TTC549 (cell line): ENCODE data around the gene GEMIN4.

Source experiments
- FAIRE-seq: peaks from 2 replicates; lab custom pipeline; 2012; peaks lifted over from hg19 to GRCh38; lab: Jason Lieb, UNC

GEMIN4 gene

DNA sequence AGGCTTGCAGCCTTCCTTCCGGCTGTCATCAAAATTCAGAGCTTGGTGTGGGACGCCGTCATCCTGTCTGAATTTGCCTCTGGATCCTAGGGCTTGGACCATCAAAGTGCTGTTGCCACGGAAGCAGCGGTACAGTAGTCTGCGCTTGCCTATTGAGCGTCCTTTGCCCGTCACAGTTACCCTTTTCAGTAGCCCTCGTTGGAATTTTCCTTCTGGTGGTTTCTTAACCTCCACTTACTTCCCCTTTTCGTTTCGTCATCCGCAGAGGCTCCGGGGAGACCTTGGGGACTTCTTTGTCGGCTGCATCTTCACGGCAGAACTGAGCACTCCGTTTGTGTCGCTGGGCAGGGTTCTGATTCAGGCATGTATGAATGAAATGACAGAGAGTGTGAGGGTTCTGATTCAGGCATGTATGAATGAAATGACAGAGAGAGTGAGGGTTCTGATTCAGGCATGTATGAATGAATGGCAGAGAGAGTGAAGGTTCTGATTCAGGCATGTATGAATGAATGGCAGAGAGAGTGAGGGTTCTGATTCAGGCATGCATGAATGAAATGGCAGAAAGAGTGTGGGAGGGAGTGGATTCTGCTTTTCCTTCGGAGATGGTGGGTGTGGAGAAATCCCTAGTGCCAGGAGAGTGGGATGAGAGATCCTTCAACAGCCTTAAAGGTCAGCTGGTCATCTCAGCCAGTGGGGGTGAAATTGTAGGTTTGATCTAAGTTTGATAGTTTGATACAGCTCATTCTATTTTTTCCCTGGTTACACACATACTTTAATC lies 11.6 kb downstream of the GEMIN4 start:
- no peak for FAIRE-seq

DNA sequence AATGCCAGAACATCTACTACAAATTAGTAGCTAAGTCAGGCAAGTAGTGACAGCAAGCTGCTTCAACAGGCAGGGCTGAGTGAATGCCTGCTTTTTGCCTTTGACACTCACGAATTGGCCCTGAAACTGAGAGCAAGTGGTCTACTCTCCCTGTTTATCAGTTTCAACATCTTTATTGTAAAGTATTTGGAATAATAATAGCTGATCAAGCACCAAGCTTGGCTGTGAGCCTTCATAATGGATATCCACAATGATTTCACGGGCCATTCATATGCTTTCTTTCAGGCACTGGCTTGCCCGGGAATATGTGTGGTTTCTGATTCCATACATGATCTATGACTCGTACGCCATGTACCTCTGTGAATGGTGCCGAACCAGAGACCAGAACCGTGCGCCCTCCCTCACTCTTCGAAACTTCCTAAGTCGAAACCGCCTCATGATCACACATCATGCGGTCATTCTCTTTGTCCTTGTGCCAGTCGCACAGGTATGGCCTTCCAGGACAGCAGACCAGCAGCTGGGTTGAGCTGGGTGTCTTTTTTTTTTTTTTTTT lies 14.4 kb downstream of the GEMIN4 start:
- FAIRE-seq, result no peak

DNA sequence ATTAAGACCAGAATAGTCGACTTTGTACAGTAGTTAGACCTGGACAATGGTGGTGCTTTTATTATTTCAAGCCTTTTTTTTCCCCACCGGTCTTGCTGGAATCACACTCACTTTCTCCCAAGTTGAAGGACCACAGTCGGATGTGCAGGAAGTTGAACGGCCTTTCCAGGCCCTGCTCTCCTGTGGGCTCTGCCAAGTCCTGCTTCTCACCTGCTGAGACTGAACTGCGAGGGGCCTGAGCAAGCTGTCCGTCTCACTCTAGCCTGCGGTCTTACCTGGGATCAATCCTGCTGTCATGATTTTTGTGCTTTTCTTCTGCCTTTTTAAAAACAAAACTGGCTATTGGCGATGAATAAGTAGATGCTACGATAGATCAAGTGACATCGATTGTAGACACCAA lies 18.3 kb downstream of the GEMIN4 start:
- no peak for FAIRE-seq

DNA sequence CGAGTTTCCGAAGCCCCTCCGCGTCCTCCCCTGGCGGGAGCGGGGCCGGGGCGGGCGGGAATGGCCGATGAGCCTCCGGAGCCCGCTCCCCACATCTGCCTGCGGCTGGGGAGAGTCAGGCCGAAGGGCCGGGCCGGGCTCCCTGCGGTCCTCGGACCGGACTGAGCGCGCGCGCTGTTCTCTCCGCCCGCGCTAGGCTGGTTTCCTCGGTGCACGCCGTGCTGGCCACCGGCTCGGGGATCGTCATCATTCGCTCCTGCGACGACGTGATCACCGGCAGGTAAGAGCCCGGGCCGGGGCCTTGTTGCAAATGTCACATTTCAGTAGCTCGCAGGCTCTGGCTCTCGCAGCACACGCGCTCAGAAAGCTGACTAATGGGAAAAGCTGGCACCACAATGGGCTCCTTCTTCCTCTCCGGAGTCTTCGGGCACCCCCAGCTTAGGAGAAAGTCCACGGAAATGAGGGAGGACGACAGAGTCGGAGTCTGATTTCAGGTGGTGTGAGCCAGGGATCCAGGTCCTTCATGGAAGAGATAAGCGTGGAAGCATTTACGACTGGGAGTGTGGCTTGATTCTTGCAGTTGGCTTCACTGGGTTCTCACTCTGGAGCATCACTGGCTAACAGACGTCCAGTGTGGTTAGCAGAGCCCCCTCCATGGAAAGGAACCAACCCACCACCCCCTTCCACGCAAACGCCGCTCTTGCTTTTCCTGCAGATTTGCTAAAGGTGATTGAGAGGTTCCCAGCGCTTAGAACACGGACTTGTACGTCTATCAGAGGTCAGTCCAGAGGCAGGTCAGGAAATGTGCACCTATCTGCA lies 19.0 kb downstream of the GEMIN4 start:
- no peak for FAIRE-seq

GRCh38 chr17:732067-732901 lies 19.8 kb downstream of the GEMIN4 start, which contains the start of gene TLCD3A:
TLCD3A (plus strand) TSS chr17:732596; CDS start chr17:732648, 52 bp downstream.
- no peak for FAIRE-seq

DNA sequence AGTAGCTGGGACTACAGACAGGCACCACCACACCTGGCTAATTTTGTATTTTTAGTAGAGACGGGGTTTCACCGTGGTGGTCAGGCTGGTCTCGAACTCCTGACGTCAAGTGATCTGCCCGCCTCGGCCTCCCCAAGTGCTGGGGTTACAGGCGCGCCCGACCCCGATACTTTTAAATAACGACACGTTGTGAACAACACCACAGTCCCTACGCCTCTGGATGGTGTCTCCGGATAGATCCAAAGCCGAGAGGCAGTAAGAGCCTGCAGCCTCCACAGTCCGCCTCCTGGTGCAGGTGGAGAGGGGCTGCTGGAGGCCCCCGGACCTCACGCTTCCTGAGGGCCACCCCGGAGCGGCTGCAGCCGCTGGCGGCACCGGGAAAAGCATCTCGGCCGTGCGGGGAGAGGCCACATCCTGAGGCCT lies 20.4 kb downstream of the GEMIN4 start:
- FAIRE-seq, result no peak

- FAIRE-seq, result no peak
These were observed 23.2 kb downstream of the GEMIN4 start for GRCh38 chr17:728911-729310.

- FAIRE-seq, result no peak
These were observed 25.7 kb downstream of the GEMIN4 start for GRCh38 chr17:726271-726919.

DNA sequence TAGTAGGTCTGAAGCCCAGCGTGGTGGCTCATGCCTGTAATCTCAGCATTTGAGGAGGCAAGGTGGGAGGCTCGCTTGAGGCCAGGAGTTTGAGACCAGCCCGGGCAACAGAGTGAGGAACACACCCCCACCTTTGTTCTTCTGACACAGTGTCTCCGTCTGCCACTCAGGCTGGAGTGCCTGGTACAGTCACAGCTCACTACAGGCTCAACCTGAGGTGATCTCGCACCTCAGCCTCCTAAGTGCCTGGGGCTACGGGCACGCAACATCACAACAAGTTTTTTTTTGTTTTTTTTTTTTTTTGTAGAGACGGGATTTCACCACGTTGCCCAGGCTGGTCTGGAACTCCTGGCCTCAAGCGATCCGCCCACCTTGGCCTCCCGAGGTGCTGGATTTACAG lies 26.3 kb downstream of the GEMIN4 start:
- no peak for FAIRE-seq

- no peak for FAIRE-seq
These were observed 27.0 kb downstream of the GEMIN4 start for GRCh38 chr17:725084-725483.

DNA sequence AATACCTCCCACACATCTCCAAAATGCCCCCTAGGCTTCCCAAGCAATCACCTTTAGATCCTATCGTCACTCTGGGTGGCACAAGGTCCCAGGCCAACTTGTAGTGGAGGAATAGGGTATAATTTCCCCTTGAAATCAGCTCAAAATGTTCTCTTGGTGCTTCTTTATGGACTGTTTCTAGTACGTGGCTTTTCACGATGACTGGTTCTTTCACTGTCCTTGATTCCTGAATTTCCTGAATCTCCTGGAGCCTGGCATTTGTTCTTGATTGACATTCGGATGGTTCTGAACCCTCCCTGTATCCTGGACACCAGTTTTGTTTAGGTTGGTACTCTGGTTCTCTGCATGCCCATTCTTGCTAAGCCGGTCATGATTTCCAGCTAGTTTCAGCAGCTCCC lies 30.5 kb downstream of the GEMIN4 start:
- FAIRE-seq, result no peak

GRCh38 chr17:720706-721539 lies 31.1 kb downstream of the GEMIN4 start:
- FAIRE-seq, result no peak

- FAIRE-seq, result no peak
These were observed 34.0 kb downstream of the GEMIN4 start for GRCh38 chr17:718075-718474.

DNA sequence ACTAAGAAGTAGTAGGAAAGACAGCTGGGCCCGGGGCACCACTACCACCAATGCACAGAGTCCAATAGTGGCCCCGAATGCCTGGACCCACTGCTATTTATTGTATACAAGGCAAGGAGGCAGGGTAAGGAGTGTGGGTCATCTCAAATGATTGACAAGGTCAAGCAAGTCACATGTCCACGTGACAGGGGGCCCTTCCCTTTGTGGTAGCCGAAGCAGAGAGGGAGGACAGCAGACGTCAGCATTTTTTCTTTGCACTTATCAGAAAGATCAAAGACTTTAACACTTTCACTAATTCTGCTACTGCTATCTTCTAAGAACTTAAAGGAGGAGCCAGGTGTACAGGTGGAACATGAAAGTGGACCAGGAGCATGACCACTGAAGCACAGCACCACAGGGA lies 43.9 kb downstream of the GEMIN4 start:
- no peak for FAIRE-seq

GRCh38 chr17:705863-706262 lies 46.2 kb downstream of the GEMIN4 start:
- FAIRE-seq, result no peak

GRCh38 chr17:705011-705410 lies 47.1 kb downstream of the GEMIN4 start:
- FAIRE-seq, result no peak

DNA sequence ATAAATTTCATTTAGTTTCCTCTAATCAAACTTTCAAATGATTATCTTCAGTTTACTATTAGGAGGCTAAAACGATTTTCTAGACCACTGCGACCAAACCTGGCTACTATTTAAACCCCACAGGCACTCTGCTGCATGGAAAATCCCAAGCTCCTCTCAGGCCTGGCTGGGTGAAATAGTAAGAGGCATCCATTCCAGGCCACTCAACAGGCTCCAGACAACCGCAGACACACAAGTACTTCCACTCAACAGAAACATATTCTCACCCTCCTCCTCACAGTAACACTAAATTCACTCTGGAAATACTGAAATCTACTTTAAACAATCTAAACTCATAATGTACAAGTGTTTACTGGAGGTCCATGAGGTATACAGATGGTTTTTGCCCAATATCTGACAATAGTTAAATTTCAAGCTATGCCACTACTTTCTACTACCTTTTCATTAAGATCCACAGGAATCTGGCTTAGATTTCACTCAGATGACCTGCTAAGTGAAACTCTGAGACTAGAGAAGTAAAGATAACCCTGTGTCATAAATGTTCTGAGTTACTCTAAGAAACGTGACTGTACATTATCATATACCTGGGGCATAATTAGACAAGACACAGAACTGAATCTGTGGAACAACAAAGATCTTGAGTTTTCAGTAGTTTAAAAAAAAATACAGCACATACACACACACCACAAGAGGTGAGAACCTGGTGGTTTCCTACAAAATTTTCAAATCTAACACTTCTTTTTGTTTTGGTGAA lies 47.8 kb downstream of the GEMIN4 start:
- FAIRE-seq, result no peak

- FAIRE-seq, result no peak
These were observed 48.8 kb downstream of the GEMIN4 start for GRCh38 chr17:703081-703875.

DNA sequence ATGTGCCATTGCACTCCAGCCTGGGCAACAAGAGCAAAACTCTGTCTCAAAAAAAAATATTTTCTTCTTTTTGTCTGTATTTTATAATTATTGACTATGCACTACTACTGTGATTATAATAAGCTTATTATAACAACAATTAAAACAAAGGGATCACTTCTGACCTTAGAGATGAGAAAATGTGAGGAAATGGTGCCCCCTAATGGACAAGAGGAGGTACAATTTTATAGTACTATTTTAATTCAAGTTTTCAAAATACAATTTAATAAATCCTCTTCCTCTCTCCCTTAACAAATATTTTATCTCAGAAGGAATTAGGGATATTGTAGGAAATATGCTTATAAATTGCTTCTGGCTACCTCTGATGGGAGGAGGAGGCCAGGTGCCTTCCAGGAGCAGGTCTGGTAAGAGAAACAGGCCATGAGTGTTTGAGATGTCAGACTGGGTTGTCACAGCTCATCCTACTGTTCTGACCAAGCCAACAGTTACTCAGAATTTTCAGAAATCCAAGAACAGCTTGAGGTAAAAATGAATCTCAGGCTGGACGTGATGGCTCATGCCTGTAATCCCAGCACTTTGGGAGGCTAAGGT lies 51.5 kb downstream of the GEMIN4 start:
- FAIRE-seq, result peak; percentile 77
